Adrenal gland (tissue), 12 donors: ENCODE results near the gene CGNL1. TPM values are rescaled to one million over a fixed set of nuclear protein-coding genes. Genes with fewer than 3 reads are reported as not detected.
A peak's percentile ranks its signal among the peaks of the same experiment; 100 is the strongest.

Experiments
- DNase-seq, 7 donors: peaks; one replicate each; pipeline ENCODE4 v3.0.0-alpha.2; 2019 to 2020
- H3K27ac ChIP-seq, 5 donors: fragments of 200-600 bp; sonication (generic) in 4 of 5; 1 replicate in 3 of 5; 2 replicates in 2 of 5; pipeline versions ENCODE4 v1.5.1 to v1.8.0; 2016 to 2020; ENCODE audit warnings: mild to moderate bottlenecking in 1 of 5
- H3K27me3 ChIP-seq: fragments of 200-600 bp; 2 replicates; pipeline ENCODE4 v1.8.0; 2021
- H3K36me3 ChIP-seq, 2 donors: fragments of 200-600 bp; replicated peaks in 1 of 2; 1 replicate in 1 of 2; 2 replicates in 1 of 2; pipeline versions ENCODE4 v1.5.1 to v1.8.0; 2018 to 2022
- H3K4me1 ChIP-seq, 2 donors: fragments of 200-600 bp; replicated peaks in 1 of 2; 1 replicate in 1 of 2; 2 replicates in 1 of 2; pipeline versions ENCODE4 v1.5.1 to v1.8.0; 2018 to 2021
- H3K4me3 ChIP-seq, 4 donors: fragments of 200-600 bp; sonication (generic) in 3 of 4; one replicate each; pipeline ENCODE4 v1.5.1; 2016 to 2018
- H3K9me3 ChIP-seq, 3 donors: fragments of 200-600 bp; sonication (generic) in 1 of 3; replicated peaks in 1 of 3; 1 replicate in 2 of 3; 2 replicates in 1 of 3; pipeline versions ENCODE4 v1.5.1 to v1.8.0; 2016 to 2021
- POLR2A ChIP-seq, 2 donors: fragments of 450-650 bp; IDR thresholded peaks; one replicate each; pipeline ENCODE4 v1.6.1; 2017; ENCODE audit warnings: antibody characterized with exemption in 2 of 2, mild to moderate bottlenecking in 2 of 2, moderate library complexity in 1 of 2
- WGBS, 4 donors: extraction: QIAGEN DNeasy Blood & Tissue Kit in 2 of 4; methylation state at CpG; one replicate each; pipeline versions ENCODE4 v1.1.5 to v1.1.7; 2013 to 2017; 5-methylcytosine and 5-hydroxymethylcytosine counted together
- intact Hi-C, 2 donors: fragments of 100-400 bp; cut with DNase I; formaldehyde crosslinking; loops; one replicate each; pipeline versions ENCODE4 v1.14.1 to v1.15.0; 2022 to 2023
- polyA plus RNA-seq, 3 donors: library from polyadenylated mRNA; stranded (reverse); fragments of 200-250 nt in 2 of 3; fragments of 350-450 nt in 1 of 3; fragmentation: Illumina TruSeq in 1 of 3; extraction: RNeasy Lipid Tissue Mini Kit (QIAGEN cat#74804) in 1 of 3; gene quantifications; one replicate each; pipeline ENCODE4 v1.2.3, GENCODE V29; 2013 to 2014
- total RNA-seq, 9 donors: library from RNA; depleted of rRNA in 4 of 9; stranded (reverse); fragments of >200 nt in 4 of 9; fragments of 120-200 nt in 1 of 9; fragmentation: NEBNext Ultra II Directional in 1 of 9; extraction: Animal tissue kit (Norgen Biotek cat#: 25700) in 1 of 9; gene quantifications; one replicate each; pipeline versions ENCODE4 v1.1.0 to v1.2.4, GENCODE V29; 2013 to 2023
- TF ChIP-seq, protein P1 (sequence below), 6 experiments: fragments of 450-650 bp in 4 of 6; fragments of 200-600 bp in 2 of 6; sonication (generic) in 1 of 6; IDR thresholded peaks; 1 replicate in 5 of 6; 2 replicates in 1 of 6; pipeline versions ENCODE4 v1.5.1 to v1.8.0; 2016 to 2021; ENCODE audit warnings: antibody characterized with exemption in 6 of 6, mild to moderate bottlenecking in 2 of 6, moderate library complexity in 1 of 6
- donor health status: healthy with polysubstance abuse.
- donor health status: Bipolar disorder and iron deficiency.
- donor health status: DM: yes; HTN: yes; CAD: no.
- donor health status: DM: no; HTN: no; CAD: no.
- donor health status: DM: no; HTN: no; CAD: no.
- donor health status: DM: yes; HTN: yes; CAD: no.

CGNL1 gene
- total and polyA plus RNA-seq, 12 donors: 5.2 to 49.5 (median 22.0) TPM

DNA sequence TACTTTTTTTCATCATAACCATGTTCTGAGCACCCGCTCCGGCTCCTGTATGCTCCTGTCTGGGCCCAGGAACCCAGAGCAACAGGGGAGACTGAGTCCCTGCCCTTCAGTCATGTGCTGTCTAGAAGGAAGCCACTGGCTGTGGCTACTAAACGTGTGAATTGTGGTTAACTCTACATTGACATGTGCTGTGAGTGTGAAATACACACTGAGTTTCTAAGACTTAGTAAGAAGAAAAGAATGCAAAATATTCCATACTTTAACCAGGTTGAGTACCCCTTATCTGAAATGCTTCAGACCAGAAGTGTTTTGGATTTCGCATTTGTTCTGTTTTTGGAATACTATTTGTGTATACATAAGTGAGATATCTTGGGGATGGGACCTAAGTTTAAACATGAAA lies 42.8 kb upstream of the CGNL1 start:
- H3K27me3 ChIP-seq: no peaks in the 10 kb centered on the region
- WGBS, 4 donors: 75 to 90% (median 86%) methylated on average over 4 of the region's 4 CpGs
- intact Hi-C loops: no loop called here
- H3K4me1 ChIP-seq: no peaks in the 10 kb centered on the region
- no peaks in the 10 kb centered on the region for H3K9me3 ChIP-seq
- no peak overlapping the region for H3K4me3 ChIP-seq
- H3K36me3 ChIP-seq: no peaks in the 10 kb centered on the region
- TF ChIP-seq, protein P1, sequence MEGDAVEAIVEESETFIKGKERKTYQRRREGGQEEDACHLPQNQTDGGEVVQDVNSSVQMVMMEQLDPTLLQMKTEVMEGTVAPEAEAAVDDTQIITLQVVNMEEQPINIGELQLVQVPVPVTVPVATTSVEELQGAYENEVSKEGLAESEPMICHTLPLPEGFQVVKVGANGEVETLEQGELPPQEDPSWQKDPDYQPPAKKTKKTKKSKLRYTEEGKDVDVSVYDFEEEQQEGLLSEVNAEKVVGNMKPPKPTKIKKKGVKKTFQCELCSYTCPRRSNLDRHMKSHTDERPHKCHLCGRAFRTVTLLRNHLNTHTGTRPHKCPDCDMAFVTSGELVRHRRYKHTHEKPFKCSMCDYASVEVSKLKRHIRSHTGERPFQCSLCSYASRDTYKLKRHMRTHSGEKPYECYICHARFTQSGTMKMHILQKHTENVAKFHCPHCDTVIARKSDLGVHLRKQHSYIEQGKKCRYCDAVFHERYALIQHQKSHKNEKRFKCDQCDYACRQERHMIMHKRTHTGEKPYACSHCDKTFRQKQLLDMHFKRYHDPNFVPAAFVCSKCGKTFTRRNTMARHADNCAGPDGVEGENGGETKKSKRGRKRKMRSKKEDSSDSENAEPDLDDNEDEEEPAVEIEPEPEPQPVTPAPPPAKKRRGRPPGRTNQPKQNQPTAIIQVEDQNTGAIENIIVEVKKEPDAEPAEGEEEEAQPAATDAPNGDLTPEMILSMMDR (IDR thresholded peaks at IDR 0.05): no peak
- no peak for TF ChIP-seq POLR2A (IDR thresholded peaks at IDR 0.05)
- no peak for DNase-seq
- H3K27ac ChIP-seq: no peak overlapping the region

DNA sequence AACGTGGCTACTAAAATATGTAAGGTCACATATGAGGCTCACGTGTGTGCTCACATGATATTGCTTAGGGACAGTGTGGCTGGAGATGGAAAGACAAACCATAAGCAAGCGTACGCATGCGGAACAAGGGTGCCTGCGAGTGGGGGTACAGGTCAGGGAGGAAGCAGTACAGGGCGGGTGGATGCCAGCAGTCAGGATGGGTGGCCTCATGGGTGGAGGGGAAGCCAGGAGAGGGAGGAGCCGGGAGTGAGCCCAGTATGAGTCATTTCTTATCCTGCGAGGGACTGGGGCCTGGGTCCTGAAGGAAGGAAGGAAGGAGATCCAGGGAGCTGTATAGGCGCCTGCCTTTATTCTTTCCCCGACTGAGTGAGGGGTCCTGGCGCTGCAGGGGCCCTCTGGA lies 42.0 kb upstream of the CGNL1 start:
- Histone ChIP-seq H3K27ac (no peak overlapping the region), H3K9me3 (no peaks in the 10 kb centered on the region), H3K36me3 (no peaks in the 10 kb centered on the region), H3K4me1 (no peaks in the 10 kb centered on the region), H3K27me3 (no peaks in the 10 kb centered on the region), H3K4me3 (no peak overlapping the region)
- TF ChIP-seq POLR2A (IDR thresholded peaks at IDR 0.05): no peak
- TF ChIP-seq, protein P1 (IDR thresholded peaks at IDR 0.05): no peak
- peak in 1 of 7 donors; percentile 51 for DNase-seq
- intact Hi-C loops: no loop called here
- 61 to 69% (median 63%) methylated on average over 11 to 12 of the region's 12 CpGs for WGBS, 4 donors

DNA sequence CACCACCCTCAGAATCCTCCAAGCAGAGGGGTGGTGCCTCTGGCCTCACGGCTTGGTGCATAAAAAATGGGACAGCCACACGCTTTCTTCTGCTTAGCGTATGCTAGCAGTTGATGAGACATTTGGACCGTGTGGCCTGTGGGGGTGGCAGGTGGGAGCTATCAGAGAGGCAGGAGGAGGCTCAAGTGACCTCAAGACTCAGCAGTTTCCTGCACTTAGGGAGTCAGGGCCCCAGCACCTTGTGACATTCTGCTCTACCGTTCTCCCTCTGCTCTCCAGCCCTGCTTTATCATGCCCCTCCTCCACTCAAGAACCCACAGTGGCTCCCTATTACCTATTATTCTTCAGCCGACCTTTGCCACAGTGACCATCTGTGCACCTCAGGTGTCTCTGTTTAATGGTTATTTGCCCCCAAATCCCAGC lies 41.0 kb upstream of the CGNL1 start:
- DNase-seq: no peak
- TF ChIP-seq, protein P1 (IDR thresholded peaks at IDR 0.05): no peak
- no peak for TF ChIP-seq POLR2A (IDR thresholded peaks at IDR 0.05)
- no peaks in the 10 kb centered on the region for H3K27me3 ChIP-seq
- whole genome bisulfite sequencing, 4 donors: 71 to 81% (median 80%) methylated on average over 5 to 6 of the region's 6 CpGs
- H3K36me3 ChIP-seq: no peaks in the 10 kb centered on the region
- H3K4me1 ChIP-seq: no peaks in the 10 kb centered on the region
- H3K4me3 ChIP-seq: no peak overlapping the region
- intact Hi-C loops: no loop called here
- no peak overlapping the region for H3K27ac ChIP-seq
- no peaks in the 10 kb centered on the region for H3K9me3 ChIP-seq

DNA sequence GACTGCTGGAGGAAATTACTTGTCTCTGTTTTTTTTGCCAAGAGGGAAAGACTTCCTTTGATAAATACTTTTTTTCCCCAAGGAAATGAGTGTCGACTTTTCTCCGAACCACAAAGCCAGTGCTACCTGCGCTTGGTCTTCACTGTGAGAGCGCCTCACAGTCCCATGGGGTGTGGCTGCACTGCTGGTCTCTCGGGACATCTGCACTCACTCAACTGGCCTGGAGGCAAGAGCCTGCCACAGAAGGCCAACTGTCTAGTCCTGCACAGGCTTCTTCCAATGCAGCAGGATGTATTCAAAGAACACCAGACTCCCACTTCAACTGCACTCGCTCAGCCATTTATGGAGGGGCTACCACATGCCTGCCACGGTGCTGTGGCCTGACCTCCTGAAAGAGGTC lies 40.6 kb upstream of the CGNL1 start:
- 70 to 74% (median 72%) methylated on average over 7 of the region's 7 CpGs for WGBS, 4 donors
- H3K9me3 ChIP-seq: no peaks in the 10 kb centered on the region
- H3K4me3 ChIP-seq: no peak overlapping the region
- H3K27me3 ChIP-seq: no peaks in the 10 kb centered on the region
- no peak for TF ChIP-seq POLR2A (IDR thresholded peaks at IDR 0.05)
- TF ChIP-seq, protein P1 (IDR thresholded peaks at IDR 0.05): no peak
- intact Hi-C loops: no loop called here
- no peaks in the 10 kb centered on the region for H3K36me3 ChIP-seq
- DNase-seq: no peak
- H3K27ac ChIP-seq: no peak overlapping the region
- H3K4me1 ChIP-seq: no peaks in the 10 kb centered on the region
